ENCODE measurements around the gene NXT1. TPM values are rescaled to one million over a fixed set of nuclear protein-coding genes. Genes with fewer than 3 reads are reported as not detected.
"Not testable (repeated sequence)": the region's sequence is repeated elsewhere in the genome, so short reads cannot be mapped to it uniquely, and the experiment has no call there.

Gene NXT1
- polyA plus RNA-seq, 1 donor from 2014 or later: 46.3 TPM

- H3K27ac ChIP-seq (ENCODE audit: low read length): no peak overlapping the region
- H3F3A ChIP-seq (ENCODE audit: insufficient read depth, low read length, poor library complexity, severe bottlenecking): peaks cover 7% of the 10 kb centered on the region
- H3K9me3 ChIP-seq (ENCODE audit: low read length): no peaks in the 10 kb centered on the region
- TF ChIP-seq EP300 (conservative IDR thresholded peaks at IDR 0.05; ENCODE audit: poor library complexity, severe bottlenecking) (no peak), POLR2AphosphoS5 (IDR thresholded peaks at IDR 0.05) (no peak), SMC3 (conservative IDR thresholded peaks at IDR 0.05; ENCODE audit: poor library complexity) (no peak), MXI1 (conservative IDR thresholded peaks at IDR 0.05; ENCODE audit: poor library complexity, severe bottlenecking) (no peak), REST (IDR thresholded peaks at IDR 0.05; ENCODE audit: borderline replicate concordance) (no peak), EZH2 (IDR thresholded peaks at IDR 0.05; ENCODE audit: borderline replicate concordance, insufficient read depth, low read length, poor library complexity, severe bottlenecking) (no peak), CTCF (IDR thresholded peaks at IDR 0.05; ENCODE audit: poor library complexity, severe bottlenecking) (no peak), TAF1 (IDR thresholded peaks at IDR 0.05; ENCODE audit: low read depth) (no peak)
- H3K79me2 ChIP-seq (replicated peaks; ENCODE audit: insufficient read depth, low read length): no peaks in the 10 kb centered on the region
- H3K4me3 ChIP-seq (ENCODE audit: low read length): no peak overlapping the region
- no peak overlapping the region for H3K4me2 ChIP-seq (ENCODE audit: low read length)
- no peak overlapping the region for H3K9ac ChIP-seq (ENCODE audit: low read length)
- H3K27me3 ChIP-seq (ENCODE audit: insufficient read depth, low read depth, low read length): no peaks in the 10 kb centered on the region
- no peak overlapping the region for H2AFZ ChIP-seq (ENCODE audit: low read depth, low read length)
- no peaks in the 10 kb centered on the region for H3K36me3 ChIP-seq (ENCODE audit: insufficient read depth, low read length)
- no peaks in the 10 kb centered on the region for H3K9me2 ChIP-seq (ENCODE audit: insufficient read depth, low read length)
- no peaks in the 10 kb centered on the region for H4K20me1 ChIP-seq (ENCODE audit: insufficient read depth)
Observed at GRCh38 chr20:23346002-23346401, 4.6 kb upstream of the NXT1 start.

GRCh38 chr20:23347791-23348190, 2.8 kb upstream of the NXT1 start:
- H3K9ac ChIP-seq (ENCODE audit: low read length): no peak overlapping the region
- H3K79me2 ChIP-seq (replicated peaks; ENCODE audit: insufficient read depth, low read length): peaks cover 15% of the 10 kb centered on the region
- H2AFZ ChIP-seq (ENCODE audit: low read depth, low read length): no peak overlapping the region
- H3K27me3 ChIP-seq (ENCODE audit: insufficient read depth, low read depth, low read length): no peaks in the 10 kb centered on the region
- no peak for TF ChIP-seq EP300 (conservative IDR thresholded peaks at IDR 0.05; ENCODE audit: poor library complexity, severe bottlenecking)
- TF ChIP-seq CTCF (IDR thresholded peaks at IDR 0.05; ENCODE audit: poor library complexity, severe bottlenecking): no peak
- TF ChIP-seq SMC3 (conservative IDR thresholded peaks at IDR 0.05; ENCODE audit: poor library complexity): no peak
- no peak for TF ChIP-seq EZH2 (IDR thresholded peaks at IDR 0.05; ENCODE audit: borderline replicate concordance, insufficient read depth, low read length, poor library complexity, severe bottlenecking)
- TF ChIP-seq TAF1 (IDR thresholded peaks at IDR 0.05; ENCODE audit: low read depth): no peak
- no peak for TF ChIP-seq RAD21 (conservative IDR thresholded peaks at IDR 0.05)
- TF ChIP-seq MXI1 (conservative IDR thresholded peaks at IDR 0.05; ENCODE audit: poor library complexity, severe bottlenecking): no peak
- TF ChIP-seq POLR2AphosphoS5 (IDR thresholded peaks at IDR 0.05): no peak
- no peak for TF ChIP-seq REST (IDR thresholded peaks at IDR 0.05; ENCODE audit: borderline replicate concordance)
- H3F3A ChIP-seq (ENCODE audit: insufficient read depth, low read length, poor library complexity, severe bottlenecking): peaks cover 7% of the 10 kb centered on the region
- H3K36me3 ChIP-seq (ENCODE audit: insufficient read depth, low read length): no peaks in the 10 kb centered on the region
- H3K9me3 ChIP-seq (ENCODE audit: low read length): no peaks in the 10 kb centered on the region
- H3K27ac ChIP-seq (ENCODE audit: low read length): no peak overlapping the region
- no peaks in the 10 kb centered on the region for H3K9me2 ChIP-seq (ENCODE audit: insufficient read depth, low read length)
- H3K4me2 ChIP-seq (ENCODE audit: low read length): no peak overlapping the region
- no peaks in the 10 kb centered on the region for H4K20me1 ChIP-seq (ENCODE audit: insufficient read depth)
- no peak overlapping the region for H3K4me3 ChIP-seq (ENCODE audit: low read length)

GRCh38 chr20:23348510-23348909, 2.1 kb upstream of the NXT1 start:
- not testable (repeated sequence) for H3K9ac ChIP-seq (ENCODE audit: low read length); H4K20me1 ChIP-seq (ENCODE audit: insufficient read depth); H3F3A ChIP-seq (ENCODE audit: insufficient read depth, low read length, poor library complexity, severe bottlenecking); H2AFZ ChIP-seq (ENCODE audit: low read depth, low read length); H3K9me3 ChIP-seq (ENCODE audit: low read length); H3K4me3 ChIP-seq (ENCODE audit: low read length); H3K27ac ChIP-seq (ENCODE audit: low read length); H3K9me2 ChIP-seq (ENCODE audit: insufficient read depth, low read length); H3K4me2 ChIP-seq (ENCODE audit: low read length); H3K36me3 ChIP-seq (ENCODE audit: insufficient read depth, low read length); H3K27me3 ChIP-seq (ENCODE audit: insufficient read depth, low read depth, low read length)
- peaks cover 18% of the 10 kb centered on the region for H3K79me2 ChIP-seq (replicated peaks; ENCODE audit: insufficient read depth, low read length)
